AG09309 (cell line): ENCODE results near the gene NKG7.
"Not testable (repeated sequence)": the region's sequence is repeated elsewhere in the genome, so short reads cannot be mapped to it uniquely, and the experiment has no call there.

Experiments used
- DNase-seq: peaks from one replicate; pipeline ENCODE4 v3.0.0-alpha.2; 2010; ENCODE audit warnings: low read depth
- H3K4me3 ChIP-seq: 2 replicates; pipeline ENCODE4 v1.5.1; 2011; ENCODE audit warnings: mild to moderate bottlenecking, low read depth, low read length, moderate library complexity; ENCODE audit not compliant: control insufficient read depth
- TF ChIP-seq, protein P1 (sequence below): IDR thresholded peaks from 2 replicates; pipeline ENCODE4 v1.5.1; 2011; ENCODE audit warnings: mild to moderate bottlenecking, low read depth, low read length, inconsistent platforms; ENCODE audit not compliant: insufficient read depth, control insufficient read depth; ENCODE audit errors: missing control alignments

The NKG7 gene

GRCh38 chr19:51417107-51417809, 44.8 kb upstream of the NKG7 start, which contains the start of gene SIGLEC10:
Gene SIGLEC10 (minus strand): TSS chr19:51417642. CDS start chr19:51417581, 61 bp downstream.
- no peak within 1 kb of the TSS for H3K4me3 ChIP-seq
- no peak for DNase-seq
- TF ChIP-seq, protein P1, sequence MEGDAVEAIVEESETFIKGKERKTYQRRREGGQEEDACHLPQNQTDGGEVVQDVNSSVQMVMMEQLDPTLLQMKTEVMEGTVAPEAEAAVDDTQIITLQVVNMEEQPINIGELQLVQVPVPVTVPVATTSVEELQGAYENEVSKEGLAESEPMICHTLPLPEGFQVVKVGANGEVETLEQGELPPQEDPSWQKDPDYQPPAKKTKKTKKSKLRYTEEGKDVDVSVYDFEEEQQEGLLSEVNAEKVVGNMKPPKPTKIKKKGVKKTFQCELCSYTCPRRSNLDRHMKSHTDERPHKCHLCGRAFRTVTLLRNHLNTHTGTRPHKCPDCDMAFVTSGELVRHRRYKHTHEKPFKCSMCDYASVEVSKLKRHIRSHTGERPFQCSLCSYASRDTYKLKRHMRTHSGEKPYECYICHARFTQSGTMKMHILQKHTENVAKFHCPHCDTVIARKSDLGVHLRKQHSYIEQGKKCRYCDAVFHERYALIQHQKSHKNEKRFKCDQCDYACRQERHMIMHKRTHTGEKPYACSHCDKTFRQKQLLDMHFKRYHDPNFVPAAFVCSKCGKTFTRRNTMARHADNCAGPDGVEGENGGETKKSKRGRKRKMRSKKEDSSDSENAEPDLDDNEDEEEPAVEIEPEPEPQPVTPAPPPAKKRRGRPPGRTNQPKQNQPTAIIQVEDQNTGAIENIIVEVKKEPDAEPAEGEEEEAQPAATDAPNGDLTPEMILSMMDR, result no peak

- H3K4me3 ChIP-seq, DNase-seq: not testable (repeated sequence)
Measured at GRCh38 chr19:51416422-51416821, 44.0 kb upstream of the NKG7 start.

- TF ChIP-seq, protein P1, result no peak
- H3K4me3 ChIP-seq, result no peak overlapping the region
- DNase-seq, result no peak
Measured at GRCh38 chr19:51415187-51415586, 42.7 kb upstream of the NKG7 start.

DNA sequence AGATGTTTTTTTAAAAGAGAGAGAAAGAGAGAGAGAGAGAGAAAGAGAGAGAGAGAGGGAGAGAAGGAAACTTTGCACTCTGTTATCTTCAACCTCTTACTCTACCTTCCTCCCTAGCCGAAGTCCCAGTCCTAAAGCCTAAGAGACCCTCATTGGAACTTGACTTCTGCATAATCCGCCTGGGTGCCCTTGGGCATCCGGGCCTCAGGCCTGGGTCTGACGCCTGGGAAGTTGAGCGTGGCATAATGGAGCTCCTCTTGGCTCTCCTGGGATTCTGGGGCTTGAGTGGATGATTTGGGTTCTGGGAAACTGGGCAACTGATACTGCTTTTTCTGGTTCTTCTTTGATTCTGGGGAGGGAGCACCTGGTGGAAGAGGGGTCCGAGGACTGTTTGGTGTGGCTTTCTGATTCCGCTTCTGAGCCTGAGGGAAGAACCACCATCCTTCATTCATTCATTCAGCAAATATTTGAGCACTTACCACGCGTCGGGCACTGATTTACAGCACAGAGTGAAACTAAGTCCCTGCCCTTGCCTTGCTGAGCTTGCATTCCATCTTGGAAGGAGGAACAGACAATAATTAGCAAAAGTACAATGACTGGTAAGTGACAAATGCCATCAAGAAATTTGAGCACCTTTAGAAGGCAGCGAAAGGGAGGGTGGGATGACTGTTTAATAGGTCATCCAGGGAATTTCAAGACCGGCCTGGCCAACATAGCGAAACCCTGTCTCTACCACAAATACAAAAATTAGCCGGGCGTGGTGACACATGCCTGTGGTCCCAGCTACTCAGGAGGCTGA, 38.7 kb upstream of the NKG7 start:
- TF ChIP-seq, protein P1, result no peak
- no peak overlapping the region for H3K4me3 ChIP-seq
- no peak for DNase-seq

- no peak for DNase-seq
- TF ChIP-seq, protein P1, result peak; percentile 29
Measured at GRCh38 chr19:51407511-51408131, 35.2 kb upstream of the NKG7 start.

GRCh38 chr19:51402117-51402516, 29.7 kb upstream of the NKG7 start:
- no peak for DNase-seq
- H3K4me3 ChIP-seq, result no peak overlapping the region
- TF ChIP-seq, protein P1, result no peak

More at GRCh38 chr19:51407511-51408131, 35.2 kb upstream of the NKG7 start:
- no peak overlapping the region for H3K4me3 ChIP-seq

DNA sequence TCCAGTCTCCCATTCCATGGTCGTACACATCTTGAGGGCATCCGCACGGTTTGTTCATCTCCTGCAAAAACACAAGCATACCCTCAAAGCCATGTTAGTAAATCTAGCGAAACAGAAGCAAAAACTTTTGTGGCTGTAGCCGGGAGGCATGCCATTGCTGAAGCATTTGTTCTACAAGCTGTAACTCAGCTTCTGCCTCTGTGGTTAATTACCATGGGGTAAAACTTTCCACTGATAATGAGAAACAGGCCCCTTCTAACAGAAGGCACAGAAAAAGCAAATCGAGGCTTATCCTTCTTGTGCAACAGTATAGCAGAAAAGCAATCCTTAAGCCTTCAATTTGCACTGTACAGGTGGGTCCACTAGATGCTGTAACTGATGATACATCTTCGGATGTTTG, 27.5 kb upstream of the NKG7 start:
- DNase-seq, H3K4me3 ChIP-seq: not testable (repeated sequence)
